ENCODE data around the gene OBSL1.

Gene OBSL1

DNA sequence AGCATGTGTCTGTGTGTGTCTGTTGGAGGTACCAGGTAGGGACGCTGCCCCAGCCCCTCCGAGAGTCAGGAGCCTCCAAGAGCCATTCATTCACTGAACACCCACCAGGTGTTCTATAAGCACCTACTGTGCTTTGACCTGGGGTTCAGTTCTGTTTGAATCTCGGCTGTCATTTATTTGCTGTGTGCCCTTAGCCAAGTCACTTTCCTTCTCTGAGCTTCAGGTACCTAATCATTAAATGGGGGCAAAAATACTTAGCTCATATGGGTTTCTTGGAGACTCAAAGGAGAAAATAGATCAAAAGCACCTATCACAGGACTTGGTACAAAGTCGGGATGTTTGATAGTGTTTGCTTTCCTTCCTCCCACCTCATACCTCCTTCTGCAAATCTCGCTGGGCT lies 43.9 kb downstream of the OBSL1 start:
- in situ Hi-C loops (cut with MboI; ENCODE audit: low sequenced_read_pairs, unreplicated experiment): no loop called here
- TF ChIP-seq, protein P1, sequence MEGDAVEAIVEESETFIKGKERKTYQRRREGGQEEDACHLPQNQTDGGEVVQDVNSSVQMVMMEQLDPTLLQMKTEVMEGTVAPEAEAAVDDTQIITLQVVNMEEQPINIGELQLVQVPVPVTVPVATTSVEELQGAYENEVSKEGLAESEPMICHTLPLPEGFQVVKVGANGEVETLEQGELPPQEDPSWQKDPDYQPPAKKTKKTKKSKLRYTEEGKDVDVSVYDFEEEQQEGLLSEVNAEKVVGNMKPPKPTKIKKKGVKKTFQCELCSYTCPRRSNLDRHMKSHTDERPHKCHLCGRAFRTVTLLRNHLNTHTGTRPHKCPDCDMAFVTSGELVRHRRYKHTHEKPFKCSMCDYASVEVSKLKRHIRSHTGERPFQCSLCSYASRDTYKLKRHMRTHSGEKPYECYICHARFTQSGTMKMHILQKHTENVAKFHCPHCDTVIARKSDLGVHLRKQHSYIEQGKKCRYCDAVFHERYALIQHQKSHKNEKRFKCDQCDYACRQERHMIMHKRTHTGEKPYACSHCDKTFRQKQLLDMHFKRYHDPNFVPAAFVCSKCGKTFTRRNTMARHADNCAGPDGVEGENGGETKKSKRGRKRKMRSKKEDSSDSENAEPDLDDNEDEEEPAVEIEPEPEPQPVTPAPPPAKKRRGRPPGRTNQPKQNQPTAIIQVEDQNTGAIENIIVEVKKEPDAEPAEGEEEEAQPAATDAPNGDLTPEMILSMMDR (IDR thresholded peaks at IDR 0.05; ENCODE audit: borderline replicate concordance, control extremely low read depth, extremely low read depth, insufficient read depth, missing control alignments): no peak

DNA sequence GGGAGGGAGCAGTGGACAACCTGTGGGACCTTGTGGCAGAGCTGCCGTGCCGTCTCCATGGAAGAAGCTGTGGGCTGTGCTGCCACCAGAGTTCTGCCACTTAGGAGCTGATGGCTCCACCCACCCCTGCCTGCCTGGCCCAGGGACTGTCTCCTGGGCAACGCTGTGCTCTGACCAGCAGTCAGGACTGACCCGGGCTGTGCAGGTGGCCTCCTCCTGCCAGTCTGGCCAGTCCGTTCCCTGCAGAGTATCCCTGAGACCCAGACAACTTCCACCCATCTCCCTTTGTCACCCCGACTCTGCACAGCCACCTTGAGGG lies 44.3 kb downstream of the OBSL1 start:
- in situ Hi-C loops (cut with MboI; ENCODE audit: low sequenced_read_pairs, unreplicated experiment): no loop called here
- TF ChIP-seq, protein P1 (IDR thresholded peaks at IDR 0.05; ENCODE audit: borderline replicate concordance, control extremely low read depth, extremely low read depth, insufficient read depth, missing control alignments): no peak
- no peak for DNase-seq (ENCODE audit: low spot score)

More for the DNA sequence above, 43.9 kb downstream of the OBSL1 start:
- no peak for DNase-seq (ENCODE audit: low spot score)

DNA sequence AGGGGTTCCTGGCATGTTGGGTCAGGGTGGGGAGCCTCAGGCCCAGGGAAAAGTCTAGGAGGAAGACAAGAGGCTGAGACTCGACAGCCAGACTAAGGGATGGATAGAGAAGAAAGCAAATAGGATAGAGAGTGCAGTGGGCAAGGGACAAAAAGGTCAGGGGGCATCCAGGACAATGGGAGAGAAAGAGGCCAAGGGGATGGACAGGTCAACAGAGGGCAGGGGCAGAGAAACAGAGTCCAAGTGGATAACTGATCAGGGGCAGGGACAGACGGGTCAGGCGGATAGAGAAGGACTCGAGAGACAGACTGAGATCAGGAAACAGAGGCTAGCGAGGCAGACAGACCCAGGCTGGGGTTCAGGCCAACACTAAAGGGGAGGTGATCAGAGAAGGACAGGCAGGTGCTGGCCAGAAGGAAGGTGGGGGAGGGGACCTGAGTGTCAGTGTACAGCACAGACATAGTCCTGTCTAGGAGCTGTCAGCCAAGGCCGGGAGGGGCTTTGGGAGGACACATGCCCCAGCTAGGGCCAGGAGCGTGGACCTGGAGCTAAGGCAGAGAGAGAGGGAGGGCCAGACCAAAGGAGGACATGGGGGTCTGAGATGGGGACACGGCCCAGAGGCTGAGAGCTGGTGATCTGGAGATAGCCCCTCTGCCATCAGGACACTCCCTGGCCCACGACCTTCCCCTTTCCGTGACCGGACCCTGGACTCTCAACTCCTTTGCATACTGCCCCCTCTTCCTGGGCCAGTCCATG lies 44.8 kb downstream of the OBSL1 start:
- no peak for DNase-seq (ENCODE audit: low spot score)
- TF ChIP-seq, protein P1 (IDR thresholded peaks at IDR 0.05; ENCODE audit: borderline replicate concordance, control extremely low read depth, extremely low read depth, insufficient read depth, missing control alignments): no peak
- in situ Hi-C loops (cut with MboI; ENCODE audit: low sequenced_read_pairs, unreplicated experiment): no loop called here

DNA sequence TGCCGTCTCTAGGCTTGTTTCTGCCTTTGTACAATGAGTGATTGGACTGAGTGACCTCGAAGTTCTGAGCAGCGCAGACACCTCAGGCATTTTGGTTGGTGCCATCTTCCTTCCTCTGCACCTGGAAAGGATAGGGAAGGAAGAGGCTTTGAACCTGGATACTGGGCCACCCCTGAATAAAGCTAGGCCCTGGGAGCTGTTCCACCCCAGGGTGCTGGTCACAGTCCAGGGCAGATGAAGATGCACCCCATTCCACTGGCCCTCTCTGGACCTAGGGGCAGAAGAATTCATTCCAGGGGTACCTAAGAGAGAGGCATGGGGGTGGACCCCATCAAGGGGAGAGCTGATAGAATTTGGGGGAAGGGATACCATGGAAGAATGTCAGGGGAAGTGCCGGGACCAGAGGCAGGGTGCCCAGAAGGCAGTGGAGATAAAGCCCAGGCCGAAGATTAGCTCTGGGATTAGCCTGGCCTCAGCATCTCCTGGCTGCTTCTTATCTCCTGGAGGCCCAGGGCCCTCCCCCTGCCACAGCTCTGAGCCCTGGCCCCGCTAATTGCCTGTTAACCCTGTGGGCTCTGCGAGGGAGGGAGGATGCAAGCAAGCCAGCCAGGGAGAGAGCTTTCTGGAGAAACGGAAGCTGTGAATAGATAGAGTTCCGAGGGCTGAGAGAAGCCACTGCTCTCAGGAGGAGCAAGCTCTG lies 45.7 kb downstream of the OBSL1 start:
- DNase-seq (ENCODE audit: low spot score): no peak
- in situ Hi-C loops (cut with MboI; ENCODE audit: low sequenced_read_pairs, unreplicated experiment): no loop called here
- TF ChIP-seq, protein P1 (IDR thresholded peaks at IDR 0.05; ENCODE audit: borderline replicate concordance, control extremely low read depth, extremely low read depth, insufficient read depth, missing control alignments): no peak

DNA sequence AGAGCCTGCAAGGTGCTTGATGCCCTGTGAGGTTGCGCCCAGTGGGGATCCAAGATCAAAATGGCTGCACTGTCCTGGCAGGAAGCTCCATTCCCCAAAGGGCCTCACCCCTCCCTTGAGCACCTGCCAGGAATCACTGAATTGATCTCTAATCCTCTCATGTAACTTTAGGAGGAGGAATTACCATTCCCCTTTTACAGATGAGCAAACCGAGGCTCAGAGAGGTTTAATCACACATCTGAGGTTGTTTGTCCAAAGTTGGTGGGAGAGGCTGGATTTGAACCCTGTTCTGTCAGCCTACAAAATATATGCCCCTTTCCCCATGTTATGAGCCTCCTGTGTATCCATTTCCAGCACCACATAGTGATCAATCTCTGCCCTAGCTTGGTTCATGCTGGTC lies 46.5 kb downstream of the OBSL1 start:
- TF ChIP-seq, protein P1 (IDR thresholded peaks at IDR 0.05; ENCODE audit: borderline replicate concordance, control extremely low read depth, extremely low read depth, insufficient read depth, missing control alignments): no peak
- DNase-seq (ENCODE audit: low spot score): no peak
- in situ Hi-C loops (cut with MboI; ENCODE audit: low sequenced_read_pairs, unreplicated experiment): no loop called here

DNA sequence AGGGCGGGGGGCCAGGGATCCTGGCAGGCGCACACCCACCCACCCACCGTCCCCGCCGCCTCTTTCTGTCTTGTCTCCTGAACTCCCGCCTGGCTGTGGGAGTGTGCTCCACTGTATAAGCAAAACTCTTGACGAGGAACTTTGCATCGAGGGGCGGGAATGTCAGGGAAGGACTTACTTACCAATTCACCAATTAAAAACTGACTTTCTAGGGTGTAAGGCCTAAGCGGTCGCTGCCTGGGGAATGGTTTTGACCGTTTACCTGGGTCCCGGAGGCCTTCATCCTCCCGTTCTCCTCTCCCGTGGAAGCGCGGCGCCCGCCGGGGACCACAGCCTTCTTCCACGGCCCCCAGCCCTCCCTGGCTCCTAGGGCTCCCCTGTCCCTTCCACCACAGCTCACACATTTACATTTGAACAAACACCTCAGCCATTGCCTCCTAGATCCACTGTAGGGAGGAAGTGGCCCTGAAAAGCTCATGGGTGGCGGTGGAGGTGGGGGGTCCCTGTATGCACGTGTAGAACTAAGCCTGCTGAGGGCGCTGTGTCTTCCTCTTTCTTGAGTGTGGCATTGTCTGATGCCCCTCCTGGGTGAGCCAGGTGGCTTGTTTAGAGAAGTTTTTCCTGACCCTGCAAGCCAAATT lies 48.2 kb downstream of the OBSL1 start:
- in situ Hi-C loops (cut with MboI; ENCODE audit: low sequenced_read_pairs, unreplicated experiment): no loop called here
- TF ChIP-seq, protein P1 (IDR thresholded peaks at IDR 0.05; ENCODE audit: borderline replicate concordance, control extremely low read depth, extremely low read depth, insufficient read depth, missing control alignments): no peak
- DNase-seq (ENCODE audit: low spot score): no peak

All from GM13976 (cell line).